HEK293 (cell line): ENCODE data around the gene HFM1.
"Not testable (repeated sequence)": the region's sequence is repeated elsewhere in the genome, so short reads cannot be mapped to it uniquely, and the experiment has no call there.

ENCODE experiments used
- CTCF ChIA-PET: fragments of 350-600 bp; formaldehyde crosslinking; extraction: SDS; loops from one replicate; lab custom pipeline; 2021; ENCODE audit warnings: antibody characterized with exemption; lab: Yijun Ruan, JAX
- POLR2A ChIA-PET: fragments of 300-600 bp; formaldehyde crosslinking; extraction: SDS; loops from one replicate; lab custom pipeline; 2020; ENCODE audit warnings: antibody characterized with exemption, inconsistent platforms; lab: Yijun Ruan, JAX
- H3K27ac ChIP-seq: fragments of 200-500 bp; sonication (Bioruptor generic); 2 replicates; pipeline ENCODE4 v1.5.1; 2014; ENCODE audit warnings: low read depth, low read length, control low read depth, inconsistent platforms; ENCODE audit errors: extremely low read depth
- H3K36me3 ChIP-seq, 2 experiments: fragments of 200-500 bp in 1 of 2; sonication (Bioruptor generic) in 1 of 2; 1 replicate in 1 of 2; 2 replicates in 1 of 2; pipeline ENCODE4 v1.5.1; 2014 to 2017; ENCODE audit warnings: inconsistent platforms in 2 of 2, low read length in 2 of 2; ENCODE audit not compliant: control insufficient read depth in 2 of 2, insufficient read depth in 1 of 2
- H3K4me1 ChIP-seq: fragments of 200-500 bp; sonication (Bioruptor generic); 2 replicates; pipeline ENCODE4 v1.5.1; 2014; ENCODE audit warnings: mild to moderate bottlenecking, low read length, inconsistent platforms; ENCODE audit not compliant: control insufficient read depth, insufficient read depth
- H3K4me3 ChIP-seq: 2 replicates; pipeline ENCODE4 v1.5.1; 2011; ENCODE audit warnings: low read depth, mild to moderate bottlenecking, control low read depth, low read length, moderate library complexity
- H3K9me3 ChIP-seq: fragments of 200-500 bp; sonication (Bioruptor generic); 2 replicates; pipeline ENCODE4 v1.5.1; 2014; ENCODE audit warnings: low read depth, low read length, inconsistent platforms; ENCODE audit not compliant: control insufficient read depth, insufficient read depth
- EGR2 ChIP-seq: fragments of 450-650 bp; formaldehyde crosslinking; IDR thresholded peaks from 2 replicates; pipeline ENCODE4 v1.5.1; 2016; ENCODE audit warnings: low read depth, missing biosample characterization, missing genetic modification characterization
- ELK4 ChIP-seq: IDR thresholded peaks from 2 replicates; pipeline ENCODE4 v1.6.1; 2011; ENCODE audit warnings: mild to moderate bottlenecking, low read depth, low read length, borderline replicate concordance
- INSM2 ChIP-seq: fragments of 450-650 bp; formaldehyde crosslinking; IDR thresholded peaks from 2 replicates; pipeline ENCODE4 v1.5.1; 2016; ENCODE audit warnings: missing biosample characterization, missing genetic modification characterization
- SP3 ChIP-seq: fragments of 450-650 bp; formaldehyde crosslinking; IDR thresholded peaks from 2 replicates; pipeline ENCODE4 v1.5.1; 2016; ENCODE audit warnings: missing biosample characterization, missing genetic modification characterization
- TCF7L2 ChIP-seq: IDR thresholded peaks from 2 replicates; pipeline ENCODE4 v1.6.1; 2011; ENCODE audit warnings: low read depth, mild to moderate bottlenecking, inconsistent platforms, low read length, moderate library complexity, borderline replicate concordance
- TRIM28 ChIP-seq: IDR thresholded peaks from 2 replicates; pipeline ENCODE4 v1.6.1; 2011; ENCODE audit warnings: low read length, control low read depth, borderline replicate concordance
- WT1 ChIP-seq: fragments of 450-650 bp; formaldehyde crosslinking; IDR thresholded peaks from 2 replicates; pipeline ENCODE4 v1.5.1; 2016; ENCODE audit warnings: missing biosample characterization, missing genetic modification characterization
- ZIC2 ChIP-seq: fragments of 450-650 bp; formaldehyde crosslinking; IDR thresholded peaks from 2 replicates; pipeline ENCODE4 v1.5.1; 2016; ENCODE audit warnings: missing biosample characterization, missing genetic modification characterization
- ZNF121 ChIP-seq: fragments of 450-650 bp; formaldehyde crosslinking; IDR thresholded peaks from 2 replicates; pipeline ENCODE4 v1.5.1; 2016; ENCODE audit warnings: missing biosample characterization, missing genetic modification characterization
- ZNF140 ChIP-seq: fragments of 450-650 bp; formaldehyde crosslinking; IDR thresholded peaks from 2 replicates; pipeline ENCODE4 v1.5.1; 2016; ENCODE audit warnings: missing biosample characterization, missing genetic modification characterization
- ZNF146 ChIP-seq: fragments of 450-650 bp; formaldehyde crosslinking; IDR thresholded peaks from 2 replicates; pipeline ENCODE4 v1.5.1; 2016; ENCODE audit warnings: missing biosample characterization, missing genetic modification characterization
- ZNF16 ChIP-seq: fragments of 450-650 bp; formaldehyde crosslinking; IDR thresholded peaks from 2 replicates; pipeline ENCODE4 v1.5.1; 2016; ENCODE audit warnings: low read depth, missing biosample characterization, missing genetic modification characterization
- ZNF174 ChIP-seq: fragments of 450-650 bp; formaldehyde crosslinking; IDR thresholded peaks from 2 replicates; pipeline ENCODE4 v1.5.0; 2017; ENCODE audit warnings: missing biosample characterization, mild to moderate bottlenecking, missing genetic modification characterization
- ZNF248 ChIP-seq: fragments of 450-650 bp; formaldehyde crosslinking; IDR thresholded peaks from 2 replicates; pipeline ENCODE4 v1.5.1; 2017; ENCODE audit warnings: missing biosample characterization, missing genetic modification characterization
- ZNF280C ChIP-seq: fragments of 450-650 bp; formaldehyde crosslinking; IDR thresholded peaks from 2 replicates; pipeline ENCODE4 v1.5.1; 2016; ENCODE audit warnings: missing biosample characterization, missing genetic modification characterization
- ZNF335 ChIP-seq: fragments of 450-650 bp; formaldehyde crosslinking; conservative IDR thresholded peaks from 2 replicates; pipeline ENCODE4 v1.5.1; 2016; ENCODE audit warnings: missing biosample characterization, missing genetic modification characterization
- ZNF416 ChIP-seq: fragments of 450-650 bp; formaldehyde crosslinking; IDR thresholded peaks from 2 replicates; pipeline ENCODE4 v1.5.1; 2016; ENCODE audit warnings: missing biosample characterization, missing genetic modification characterization
- ZNF510 ChIP-seq: fragments of 450-650 bp; formaldehyde crosslinking; IDR thresholded peaks from 2 replicates; pipeline ENCODE4 v1.5.1; 2018; ENCODE audit warnings: mild to moderate bottlenecking, missing genetic modification characterization, missing biosample characterization; ENCODE audit not compliant: insufficient replicate concordance
- ZNF555 ChIP-seq: fragments of 450-650 bp; formaldehyde crosslinking; conservative IDR thresholded peaks from 2 replicates; pipeline ENCODE4 v1.5.1; 2017; ENCODE audit warnings: missing biosample characterization, mild to moderate bottlenecking, missing genetic modification characterization, inconsistent platforms
- ZNF660 ChIP-seq: fragments of 450-650 bp; IDR thresholded peaks from 2 replicates; pipeline ENCODE4 v1.5.1; 2018; ENCODE audit warnings: missing biosample characterization, mild to moderate bottlenecking, missing genetic modification characterization
- ZNF664 ChIP-seq: fragments of 450-650 bp; formaldehyde crosslinking; IDR thresholded peaks from 2 replicates; pipeline ENCODE4 v1.5.1; 2016; ENCODE audit warnings: missing biosample characterization, missing genetic modification characterization
- ZNF76 ChIP-seq: fragments of 450-650 bp; formaldehyde crosslinking; IDR thresholded peaks from 2 replicates; pipeline ENCODE4; 2016; ENCODE audit warnings: low read depth, missing biosample characterization, missing genetic modification characterization, borderline replicate concordance

HFM1 gene

GRCh38 chr1:91374086-91374485 lies 30.6 kb downstream of the HFM1 start (continued):
- TF ChIP-seq ELK4 = no peak
- no peak for TF ChIP-seq ZNF416 (tag by site-specific recombination)

- CTCF ChIA-PET, POLR2A ChIA-PET: not testable (repeated sequence)
These were observed 32.4 kb downstream of the HFM1 start for GRCh38 chr1:91372230-91372629.

GRCh38 chr1:91349524-91349923 lies 55.1 kb downstream of the HFM1 start:
- ChIA-PET POLR2A (no interaction called here), CTCF (interaction anchor here (1.5 kb wide), 1 partner anchor 20 kb away, joined by 3 read pairs; no protein-coding TSS in a partner anchor)
- Histone ChIP-seq H3K4me3 (no peak overlapping the region), H3K9me3 (no peaks in the 10 kb centered on the region), H3K4me1 (no peaks in the 10 kb centered on the region), H3K27ac (no peak overlapping the region), H3K36me3 (no peaks in the 10 kb centered on the region)
- no peak for TF ChIP-seq TCF7L2
- TF ChIP-seq INSM2 (tag by site-specific recombination) = no peak
- TF ChIP-seq ZNF555 (tag by site-specific recombination) = no peak
- no peak for TF ChIP-seq ZIC2 (tag by site-specific recombination)
- TF ChIP-seq SP3 = no peak
- TF ChIP-seq, all 188 proteins: peak for 0

More at GRCh38 chr1:91372230-91372629, 32.4 kb downstream of the HFM1 start:
- TF ChIP-seq ZNF146 (tag by site-specific recombination) = peak; percentile 63
- H3K36me3 ChIP-seq, H3K9me3 ChIP-seq, H3K27ac ChIP-seq, H3K4me3 ChIP-seq, H3K4me1 ChIP-seq: not testable (repeated sequence)

GRCh38 chr1:91346824-91347223 lies 57.8 kb downstream of the HFM1 start:
- TF ChIP-seq ZNF335 (tag by site-specific recombination) = no peak
- TF ChIP-seq TRIM28 = no peak
- TF ChIP-seq ZNF140 (tag by site-specific recombination) = no peak
- TF ChIP-seq EGR2 (tag by site-specific recombination) = no peak
- TF ChIP-seq ZNF510 (tag by site-specific recombination) = no peak
- TF ChIP-seq ZNF121 = no peak
- POLR2A ChIA-PET = no interaction called here
- Histone ChIP-seq H3K4me1 (no peaks in the 10 kb centered on the region), H3K4me3 (no peak overlapping the region), H3K27ac (no peak overlapping the region), H3K9me3 (no peaks in the 10 kb centered on the region), H3K36me3 (no peaks in the 10 kb centered on the region)
- CTCF ChIA-PET = no interaction called here

- no peaks in the 10 kb centered on the region for H3K4me1 ChIP-seq
- ChIA-PET CTCF (interaction anchor here (0.7 kb wide), 1 partner anchor 35 kb away, joined by 3 read pairs; no protein-coding TSS in a partner anchor), POLR2A (no interaction called here)
- H3K36me3 ChIP-seq = no peaks in the 10 kb centered on the region
- H3K27ac ChIP-seq = no peak overlapping the region
- no peak overlapping the region for H3K4me3 ChIP-seq
- no peaks in the 10 kb centered on the region for H3K9me3 ChIP-seq
- TF ChIP-seq ZNF660 (tag by site-specific recombination) (no peak), ZNF280C (tag by site-specific recombination) (no peak), WT1 (no peak), ZNF76 (no peak), ZNF16 (tag by site-specific recombination) (no peak), ZNF174 (tag by site-specific recombination) (no peak), ZNF248 (tag by site-specific recombination) (no peak), ZNF664 (tag by site-specific recombination) (no peak)
These were observed 59.1 kb downstream of the HFM1 start for GRCh38 chr1:91345395-91346005.
